ENCODE measurements around the gene TMEM30A. TPM values are rescaled to one million over a fixed set of nuclear protein-coding genes. Genes with fewer than 3 reads are reported as not detected.
A peak's percentile ranks its signal among the peaks of the same experiment; 100 is the strongest.

Gene TMEM30A
- total RNA-seq, 2 donors from 2014 or later = 47.7 to 59.4 TPM

GRCh38 chr6:75280131-75280855 is 4.3 kb downstream of the TMEM30A start:
- no peak for DNase-seq
- peak overlapping the region; percentile 28 for H3K27ac Mint-ChIP-seq
- Histone ChIP-seq H3K4me1 (ENCODE audit: control insufficient read depth, insufficient read depth, low read length) (peaks cover 2% of the 10 kb centered on the region), H3K4me3 (ENCODE audit: low read length) (peak overlapping the region; percentile 86), H3K9ac (ENCODE audit: extremely low read depth, low read length, poor library complexity, severe bottlenecking) (peak overlapping the region; percentile 0), H3K27ac (ENCODE audit: low read depth, low read length) (no peak overlapping the region), H3K9me3 (ENCODE audit: control insufficient read depth, low read length) (no peaks in the 10 kb centered on the region), H3K36me3 (ENCODE audit: control insufficient read depth, insufficient read depth, low read length) (no peaks in the 10 kb centered on the region), H3K27me3 (ENCODE audit: control insufficient read depth, insufficient read depth, low read length, poor library complexity, severe bottlenecking) (no peaks in the 10 kb centered on the region)
- 91% methylated on average over 4 of the region's 4 CpGs; no CpG with 5 or more reads in 1 of the 2 experiments for WGBS, 2 experiments (ENCODE audit: insufficient coverage in 1 of 2, insufficient read length in 1 of 2)
- H3K27me3 Mint-ChIP-seq (ENCODE audit: insufficient read depth) = no peaks in the 10 kb centered on the region
- H3K4me1 Mint-ChIP-seq = peaks cover 44% of the 10 kb centered on the region
- no peak for TF ChIP-seq CTCF (conservative IDR thresholded peaks at IDR 0.05)
- H3K36me3 Mint-ChIP-seq (ENCODE audit: low read depth) = peaks cover 3% of the 10 kb centered on the region
- H3K4me3 Mint-ChIP-seq = no peak overlapping the region
- H3K9me3 Mint-ChIP-seq = no peaks in the 10 kb centered on the region

- no peaks in the 10 kb centered on the region for H3K27me3 Mint-ChIP-seq (ENCODE audit: insufficient read depth)
- Histone ChIP-seq H3K4me3 (ENCODE audit: low read length) (no peak overlapping the region), H3K9me3 (ENCODE audit: control insufficient read depth, low read length) (peaks cover under 1% of the 10 kb centered on the region), H3K36me3 (ENCODE audit: control insufficient read depth, insufficient read depth, low read length) (no peaks in the 10 kb centered on the region), H3K4me1 (ENCODE audit: control insufficient read depth, insufficient read depth, low read length) (peaks cover 2% of the 10 kb centered on the region), H3K27me3 (ENCODE audit: control insufficient read depth, insufficient read depth, low read length, poor library complexity, severe bottlenecking) (no peaks in the 10 kb centered on the region), H3K27ac (ENCODE audit: low read depth, low read length) (no peak overlapping the region), H3K9ac (ENCODE audit: extremely low read depth, low read length, poor library complexity, severe bottlenecking) (no peak overlapping the region)
- H3K4me1 Mint-ChIP-seq = peaks cover 44% of the 10 kb centered on the region
- TF ChIP-seq CTCF (conservative IDR thresholded peaks at IDR 0.05) = no peak
- DNase-seq = no peak
- H3K36me3 Mint-ChIP-seq (ENCODE audit: low read depth) = peaks cover 10% of the 10 kb centered on the region
- H3K9me3 Mint-ChIP-seq = no peaks in the 10 kb centered on the region
- 98 to 100% methylated on average over 1 to 2 of the region's 2 CpGs for WGBS, 2 experiments (ENCODE audit: insufficient coverage in 1 of 2, insufficient read length in 1 of 2)
- H3K27ac Mint-ChIP-seq = no peak overlapping the region
- H3K4me3 Mint-ChIP-seq = no peak overlapping the region
Measured at GRCh38 chr6:75279418-75279817, 5.2 kb downstream of the TMEM30A start.

- 89 to 94% methylated on average over 3 to 4 of the region's 4 CpGs for WGBS, 2 experiments (ENCODE audit: insufficient coverage in 1 of 2, insufficient read length in 1 of 2)
- no peak overlapping the region for H3K27ac Mint-ChIP-seq
- peaks cover 44% of the 10 kb centered on the region for H3K4me1 Mint-ChIP-seq
Measured at GRCh38 chr6:75278474-75279077, 6.0 kb downstream of the TMEM30A start.

More at GRCh38 chr6:75278474-75279077, 6.0 kb downstream of the TMEM30A start:
- Histone ChIP-seq H3K36me3 (ENCODE audit: control insufficient read depth, insufficient read depth, low read length) (peaks cover 5% of the 10 kb centered on the region), H3K27me3 (ENCODE audit: control insufficient read depth, insufficient read depth, low read length, poor library complexity, severe bottlenecking) (no peaks in the 10 kb centered on the region), H3K4me3 (ENCODE audit: low read length) (no peak overlapping the region), H3K9me3 (ENCODE audit: control insufficient read depth, low read length) (peaks cover 8% of the 10 kb centered on the region), H3K9ac (ENCODE audit: extremely low read depth, low read length, poor library complexity, severe bottlenecking) (no peak overlapping the region), H3K27ac (ENCODE audit: low read depth, low read length) (no peak overlapping the region), H3K4me1 (ENCODE audit: control insufficient read depth, insufficient read depth, low read length) (peaks cover 2% of the 10 kb centered on the region)
- H3K36me3 Mint-ChIP-seq (ENCODE audit: low read depth) = peaks cover 17% of the 10 kb centered on the region
- no peak for TF ChIP-seq CTCF (conservative IDR thresholded peaks at IDR 0.05)
- H3K4me3 Mint-ChIP-seq = no peak overlapping the region
- no peak for DNase-seq
- no peaks in the 10 kb centered on the region for H3K27me3 Mint-ChIP-seq (ENCODE audit: insufficient read depth)
- H3K9me3 Mint-ChIP-seq = no peaks in the 10 kb centered on the region

Measured in endodermal cell (in vitro differentiated cells).